WERI-Rb-1 (cell line): ENCODE results near the gene TTBK1.

Source experiments
- DNase-seq: peaks from one replicate; pipeline ENCODE4 v3.0.0-alpha.2; 2020
- H3K27ac ChIP-seq: fragments of 250-450 bp; sonication (Bioruptor Pico); 2 replicates; pipeline ENCODE4 v1.5.1; 2020; ENCODE audit warnings: mild to moderate bottlenecking, moderate library complexity
- H3K27me3 ChIP-seq: fragments of 250-450 bp; sonication (Bioruptor Pico); 2 replicates; pipeline ENCODE4 v1.5.1; 2021; ENCODE audit warnings: mild to moderate bottlenecking, low read depth, moderate library complexity; ENCODE audit not compliant: insufficient read depth, severe bottlenecking
- H3K36me3 ChIP-seq: fragments of 250-450 bp; sonication (Bioruptor Pico); 2 replicates; pipeline ENCODE4 v1.5.1; 2020; ENCODE audit warnings: mild to moderate bottlenecking, moderate library complexity
- H3K4me3 ChIP-seq: 2 replicates; pipeline ENCODE4 v1.5.1; 2011; ENCODE audit warnings: low read depth, mild to moderate bottlenecking, control low read depth, low read length
- H3K9me3 ChIP-seq: fragments of 250-450 bp; sonication (Bioruptor Pico); 2 replicates; pipeline ENCODE4 v1.5.1; 2021; ENCODE audit warnings: mild to moderate bottlenecking, moderate library complexity; ENCODE audit not compliant: severe bottlenecking
- CTCF ChIP-seq: IDR thresholded peaks from 2 replicates; pipeline ENCODE4 v1.5.1; 2011; ENCODE audit warnings: low read depth, mild to moderate bottlenecking, control low read depth, inconsistent platforms, low read length

TTBK1 gene

DNA sequence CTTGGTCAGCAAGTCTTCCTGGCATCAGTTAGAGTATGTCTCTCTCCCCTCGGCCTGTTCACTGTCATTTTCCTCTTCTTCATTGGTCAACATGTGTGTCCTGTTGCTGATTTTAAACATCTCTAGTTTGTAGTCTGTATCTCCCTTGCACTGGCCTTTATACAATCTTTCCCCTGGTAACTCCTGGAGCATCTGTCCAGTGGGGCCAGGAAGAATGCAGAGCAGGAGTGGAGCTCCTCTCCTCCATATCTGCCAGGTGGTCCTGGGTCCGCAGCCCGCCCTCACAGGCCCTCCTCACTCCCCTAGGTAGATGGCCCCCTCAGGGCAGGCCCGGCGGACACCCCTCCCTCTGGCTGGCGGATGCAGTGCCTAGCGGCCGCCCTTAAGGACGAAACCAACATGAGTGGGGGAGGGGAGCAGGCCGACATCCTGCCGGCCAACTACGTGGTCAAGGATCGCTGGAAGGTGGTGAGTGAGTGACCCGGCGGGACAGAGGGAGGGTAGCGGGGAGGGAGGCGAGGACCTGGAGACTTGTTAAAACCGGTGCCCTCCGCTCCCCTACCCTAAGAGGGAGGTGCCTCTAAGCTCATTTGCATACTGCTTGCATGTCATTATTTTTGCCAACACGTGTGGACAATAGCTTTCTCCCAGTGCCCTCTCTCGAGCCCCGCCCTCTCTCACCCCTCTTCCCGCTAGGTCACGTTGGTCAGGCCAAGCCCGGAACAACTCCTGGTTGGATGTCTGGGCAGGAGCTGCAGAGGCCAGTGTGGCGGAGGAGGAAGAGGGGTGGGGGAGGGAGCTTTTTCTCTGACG, 3.2 kb downstream of the TTBK1 start:
- DNase-seq: no peak
- peak overlapping the region; percentile 60 for H3K4me3 ChIP-seq
- H3K27me3 ChIP-seq: peaks cover 42% of the 10 kb centered on the region
- no peak overlapping the region for H3K27ac ChIP-seq
- H3K9me3 ChIP-seq: peaks cover 4% of the 10 kb centered on the region
- H3K36me3 ChIP-seq: no peaks in the 10 kb centered on the region
- no peak for TF ChIP-seq CTCF

- peak; percentile 91 for DNase-seq
These were observed 4.1 kb downstream of the TTBK1 start for GRCh38 chr6:43247114-43247999.

GRCh38 chr6:43248101-43248500, 4.8 kb downstream of the TTBK1 start:
- H3K4me3 ChIP-seq: no peak overlapping the region
- no peak for TF ChIP-seq CTCF
- H3K27ac ChIP-seq: no peak overlapping the region
- H3K27me3 ChIP-seq: peaks cover 26% of the 10 kb centered on the region
- no peaks in the 10 kb centered on the region for H3K9me3 ChIP-seq
- DNase-seq: no peak
- H3K36me3 ChIP-seq: no peaks in the 10 kb centered on the region

More at GRCh38 chr6:43247114-43247999, 4.1 kb downstream of the TTBK1 start:
- 0 out of 2 replicates have a peak overlapping the region, but pooled peaks have one; percentile 2 for H3K27ac ChIP-seq
- no peak for TF ChIP-seq CTCF
- H3K36me3 ChIP-seq: no peaks in the 10 kb centered on the region
- peaks cover 33% of the 10 kb centered on the region for H3K27me3 ChIP-seq
- peak overlapping the region; percentile 60 for H3K4me3 ChIP-seq
- H3K9me3 ChIP-seq: peaks cover 4% of the 10 kb centered on the region

GRCh38 chr6:43248791-43249190, 5.5 kb downstream of the TTBK1 start:
- no peak for TF ChIP-seq CTCF
- peaks cover 21% of the 10 kb centered on the region for H3K27me3 ChIP-seq
- no peak for DNase-seq

DNA sequence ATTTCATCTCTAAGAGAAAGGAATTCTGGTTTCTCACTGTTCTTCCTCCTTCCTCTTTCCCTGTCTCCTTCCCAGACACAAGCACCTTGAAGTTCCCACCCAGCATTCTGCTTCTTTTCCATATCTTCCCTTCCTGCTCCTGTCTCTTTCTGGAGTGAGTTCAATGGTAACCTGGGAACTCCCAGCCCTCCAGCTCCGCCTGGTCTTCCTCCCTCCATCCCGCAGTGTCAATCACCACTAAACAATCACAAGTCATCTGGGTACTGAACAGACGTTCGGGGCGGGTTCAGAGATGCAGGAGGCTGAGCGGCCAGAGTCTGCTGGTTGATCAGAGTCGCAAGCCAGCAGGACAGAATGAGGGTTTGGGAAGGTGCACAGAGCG, 7.7 kb downstream of the TTBK1 start:
- Histone ChIP-seq H3K27ac (no peak overlapping the region; the same call in 1 of the 2 replicates), H3K36me3 (no peaks in the 10 kb centered on the region), H3K4me3 (no peak overlapping the region), H3K27me3 (no peaks in the 10 kb centered on the region), H3K9me3 (no peaks in the 10 kb centered on the region)
- TF ChIP-seq CTCF: no peak
- peak; percentile 88 for DNase-seq

More at GRCh38 chr6:43248791-43249190, 5.5 kb downstream of the TTBK1 start:
- Histone ChIP-seq H3K36me3 (no peaks in the 10 kb centered on the region), H3K9me3 (no peaks in the 10 kb centered on the region), H3K27ac (no peak overlapping the region), H3K4me3 (no peak overlapping the region)
